ENCODE results near the gene ZNF865.

GRCh38 chr19:55613396-55613795, 7.9 kb downstream of the ZNF865 start:
- TF ChIP-seq CTCF (IDR thresholded peaks at IDR 0.05) (no peak), POLR2AphosphoS5 (IDR thresholded peaks at IDR 0.05; ENCODE audit: insufficient read depth in 1 of 2, low read depth in 1 of 2) (no peak), POLR2A (IDR thresholded peaks at IDR 0.05) (no peak)

Data from vagina (tissue), 2 donors.